HG03135 (cell line): Measurements from ENCODE around the gene AZGP1.
"Not testable (repeated sequence)": the region's sequence is repeated elsewhere in the genome, so short reads cannot be mapped to it uniquely, and the experiment has no call there.

Experiments
- ATAC-seq: cut with Tn5 transposase; IDR thresholded peaks from one replicate; pipeline ENCODE4 v1.9.1; 2021; ENCODE audit warnings: mild to moderate bottlenecking, moderate library complexity; ENCODE audit not compliant: unreplicated experiment

Gene AZGP1

DNA sequence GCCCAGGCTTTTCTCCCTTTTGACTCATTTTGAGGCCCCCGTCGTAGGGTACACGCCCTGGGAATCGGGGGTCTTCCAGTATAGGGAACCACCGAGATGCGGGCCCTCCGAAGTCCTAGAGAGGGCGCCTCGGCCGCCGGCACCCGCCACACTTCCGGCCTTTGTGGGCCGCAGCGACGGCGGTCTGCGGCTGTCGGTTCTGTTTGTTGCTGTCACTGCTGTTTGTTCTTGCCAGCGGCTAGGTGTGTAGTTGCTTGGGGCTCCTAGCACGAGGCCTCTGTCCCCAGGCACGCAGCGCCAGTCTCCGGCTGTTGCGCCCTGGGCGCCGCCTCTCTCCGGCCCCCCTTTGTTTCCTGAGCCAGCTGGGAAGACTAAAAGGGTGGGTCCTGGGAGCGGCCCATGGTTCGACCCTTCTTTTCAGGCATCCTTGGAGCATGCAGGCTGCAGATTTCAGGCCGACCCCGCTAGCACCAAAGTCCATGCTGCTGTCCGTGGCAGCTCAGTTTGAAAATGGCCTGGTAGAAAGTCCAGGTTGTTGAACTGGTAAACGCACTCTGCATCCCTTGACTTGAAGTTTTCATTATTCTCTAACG lies 21.8 kb upstream of the AZGP1 start:
- ATAC-seq = no peak

DNA sequence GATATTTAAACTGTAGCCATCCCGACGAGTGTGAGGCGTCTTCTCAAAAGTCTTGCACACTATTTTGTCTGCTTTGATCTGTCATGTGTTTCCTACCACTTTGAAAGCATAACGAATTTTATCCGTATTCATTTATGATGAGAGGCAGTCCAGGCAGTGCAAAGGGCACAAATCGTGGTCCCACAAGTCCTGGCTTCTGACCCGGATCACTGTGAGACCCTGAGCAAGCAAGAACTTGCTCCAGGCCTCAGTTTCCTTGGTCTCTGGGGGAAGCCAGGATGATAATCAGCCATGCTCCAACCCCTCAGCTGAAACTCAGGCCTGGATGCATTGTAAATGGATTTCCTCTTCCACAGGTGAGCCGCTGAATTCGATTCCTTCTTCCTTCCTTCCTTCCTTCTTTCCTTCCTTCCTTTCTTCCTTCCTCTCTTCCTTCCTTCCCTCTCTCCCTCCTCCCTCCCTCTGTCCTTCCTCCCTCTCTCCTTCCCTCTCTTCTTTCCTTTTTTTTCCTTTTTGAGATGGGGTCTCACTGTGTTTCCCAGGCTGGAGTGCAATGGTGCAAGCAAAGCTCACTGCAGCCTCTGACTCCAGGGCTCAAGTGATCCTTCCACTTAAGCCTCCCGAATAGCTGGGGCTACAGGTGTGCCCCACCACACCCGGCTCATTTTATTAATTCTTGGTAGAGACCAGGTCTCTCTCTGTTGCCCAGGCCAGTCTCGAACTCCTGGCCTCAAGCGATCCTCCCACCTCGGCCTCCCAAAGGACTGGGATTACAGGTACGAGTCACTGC lies 21.1 kb upstream of the AZGP1 start:
- ATAC-seq = no peak

DNA sequence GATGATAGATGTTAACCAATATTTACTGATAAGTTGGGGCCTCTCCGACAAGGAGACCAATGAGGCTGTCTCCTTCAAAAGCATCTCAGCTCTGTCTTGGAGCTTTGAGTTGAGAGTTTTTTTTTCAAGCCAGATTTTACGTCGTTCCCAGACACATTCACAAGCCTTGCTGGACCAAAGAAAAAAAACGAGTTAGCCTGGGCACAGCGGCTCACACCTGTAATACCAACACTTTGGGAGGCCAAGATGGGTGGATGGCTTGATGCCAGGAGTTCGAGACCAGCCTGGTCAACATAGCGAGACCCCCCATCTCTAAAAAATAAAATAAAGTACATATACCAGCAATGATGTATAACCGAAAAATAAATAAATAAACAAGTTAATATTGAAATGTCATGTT lies 19.0 kb upstream of the AZGP1 start:
- ATAC-seq = no peak

DNA sequence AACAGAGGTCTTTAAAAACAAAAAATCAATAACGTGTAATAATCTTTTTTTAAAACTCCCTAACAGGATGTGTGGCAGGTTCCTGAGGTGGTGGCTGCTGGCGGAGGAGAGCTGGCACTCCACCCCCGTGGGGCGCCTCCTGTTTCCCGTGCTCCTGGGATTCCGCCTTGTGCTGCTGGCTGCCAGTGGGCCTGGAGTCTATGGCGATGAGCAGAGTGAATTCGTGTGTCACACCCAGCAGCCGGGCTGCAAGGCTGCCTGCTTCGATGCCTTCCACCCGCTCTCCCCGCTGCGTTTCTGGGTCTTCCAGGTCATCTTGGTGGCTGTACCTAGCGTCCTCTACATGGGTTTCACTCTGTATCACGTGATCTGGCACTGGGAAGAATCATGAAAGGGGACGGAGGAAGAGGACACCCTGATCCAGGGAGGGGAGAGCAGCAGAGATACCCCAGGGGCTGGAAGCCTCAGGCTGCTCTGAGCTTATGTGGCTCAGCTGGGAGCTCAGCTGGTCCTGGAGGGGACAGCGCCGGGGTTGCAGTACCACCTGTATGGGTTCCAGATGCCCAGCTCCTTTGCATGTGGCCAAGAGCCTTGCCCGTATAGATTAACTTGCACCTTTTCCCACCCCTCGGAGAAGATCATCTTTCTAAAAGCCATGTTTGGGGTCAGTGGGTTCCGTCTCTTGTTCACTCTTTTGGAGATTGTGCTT lies 16.7 kb upstream of the AZGP1 start:
- ATAC-seq = no peak

DNA sequence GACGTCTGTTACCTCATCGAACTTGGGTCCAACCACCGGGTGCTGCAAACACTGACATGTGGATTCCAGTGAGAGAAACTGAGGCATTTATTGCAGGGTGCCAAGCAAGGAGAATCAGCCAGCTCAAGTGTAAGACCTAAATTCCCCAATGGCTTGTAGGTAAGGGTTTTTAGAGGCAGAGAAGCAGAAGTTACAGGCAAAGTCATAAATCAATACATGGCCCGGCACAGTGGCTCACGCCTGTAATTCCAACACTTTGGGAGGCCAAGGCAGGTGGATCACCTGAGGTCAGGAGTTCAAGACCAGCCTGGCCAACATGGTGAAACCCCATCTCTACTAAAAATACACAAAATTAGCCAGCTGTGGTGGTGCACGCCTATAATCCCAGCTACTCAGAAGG lies 15.7 kb upstream of the AZGP1 start:
- not testable (repeated sequence) for ATAC-seq

DNA sequence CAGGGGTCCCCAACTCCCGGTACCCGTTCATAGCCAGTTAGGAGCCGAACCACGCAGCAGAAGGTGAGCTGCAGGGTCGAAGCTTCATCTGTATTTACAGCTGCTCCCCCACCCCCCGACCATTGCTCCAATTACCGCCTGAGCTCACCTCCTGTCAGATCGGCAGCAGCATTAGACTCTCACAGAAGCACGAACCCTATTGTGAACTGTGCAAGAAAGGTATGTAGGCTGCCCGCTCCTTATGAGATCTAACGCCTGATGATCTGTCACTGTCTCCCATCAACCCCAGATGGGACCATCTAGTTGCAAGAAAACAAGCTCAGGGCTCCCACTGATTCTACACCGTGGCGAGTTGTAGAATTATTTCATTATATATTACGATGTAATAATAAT lies 14.6 kb upstream of the AZGP1 start:
- ATAC-seq = no peak

DNA sequence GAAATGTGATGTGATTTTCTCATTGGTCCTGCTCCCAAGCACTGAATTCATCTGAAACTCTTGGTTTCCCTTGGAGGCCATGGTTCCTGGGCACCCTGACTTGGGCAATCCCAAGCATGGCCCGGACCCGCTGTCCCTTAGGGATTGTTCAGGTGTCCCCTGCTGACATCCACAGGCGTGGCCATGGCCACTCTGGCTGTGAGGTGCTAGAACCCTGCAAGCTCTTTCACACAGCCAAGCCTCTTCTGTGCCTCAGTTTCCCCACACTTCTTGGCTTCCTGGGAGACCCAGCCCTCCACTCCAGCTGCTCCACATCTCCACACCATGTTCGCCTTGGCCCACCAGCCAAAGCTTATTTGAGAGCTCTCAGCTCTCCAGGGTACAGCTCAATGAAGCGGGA lies 12.0 kb upstream of the AZGP1 start:
- no peak for ATAC-seq

DNA sequence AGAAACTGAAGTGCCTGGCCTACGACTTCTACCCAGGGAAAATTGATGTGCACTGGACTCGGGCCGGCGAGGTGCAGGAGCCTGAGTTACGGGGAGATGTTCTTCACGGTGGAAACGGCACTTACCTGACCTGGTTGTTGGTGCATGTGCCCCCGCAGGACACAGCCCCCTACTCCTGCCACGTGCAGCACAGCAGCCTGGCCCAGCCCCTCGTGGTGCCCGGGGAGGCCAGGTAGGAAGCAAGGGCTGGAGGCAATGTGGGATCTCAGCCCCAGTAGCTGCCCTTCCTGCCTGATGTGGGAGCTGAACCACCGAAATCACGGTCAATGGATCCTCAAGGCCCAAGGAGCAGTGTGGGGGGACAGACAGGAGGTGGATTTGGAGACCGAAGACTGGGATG lies 11.5 kb upstream of the AZGP1 start:
- not testable (repeated sequence) for ATAC-seq

DNA sequence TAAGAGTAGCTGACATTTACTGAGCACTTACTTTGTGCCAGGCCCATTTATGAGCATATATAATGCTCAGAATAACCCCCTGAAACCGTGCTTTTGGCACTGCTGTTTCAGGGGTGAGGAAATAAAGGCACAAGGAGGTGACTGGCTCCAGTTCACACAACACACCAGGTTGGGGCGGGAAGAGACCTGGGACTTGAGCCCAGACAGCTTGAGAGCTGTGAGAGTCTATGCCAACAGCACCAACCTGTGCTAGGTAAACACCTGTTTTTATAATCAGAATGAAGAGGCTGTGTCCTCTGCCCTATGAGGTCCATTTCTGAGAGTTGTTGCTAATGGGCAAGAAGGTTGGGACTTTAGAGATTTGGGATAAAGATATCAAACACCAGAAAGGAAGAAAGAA lies 8.8 kb upstream of the AZGP1 start:
- ATAC-seq = no peak

DNA sequence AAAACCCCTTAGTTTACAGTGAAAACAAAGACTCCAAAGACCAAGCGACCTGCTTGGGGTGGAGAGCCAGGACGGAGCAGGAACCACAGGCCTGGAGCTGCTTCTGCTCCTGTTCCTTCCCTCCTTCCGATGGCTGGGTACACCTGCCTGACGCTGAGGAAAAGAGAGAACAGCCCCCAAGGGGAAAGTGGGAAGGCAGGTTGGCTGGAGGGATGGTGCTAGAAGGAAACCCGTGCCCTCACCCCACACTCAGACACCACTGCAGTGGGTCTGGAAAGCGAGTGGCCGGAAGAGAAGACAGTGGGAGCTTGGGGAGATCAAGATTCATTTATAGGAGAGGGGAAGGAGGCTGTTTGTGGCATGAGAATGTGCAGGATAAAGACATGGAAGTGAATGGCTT lies 5.2 kb upstream of the AZGP1 start:
- not testable (repeated sequence) for ATAC-seq

DNA sequence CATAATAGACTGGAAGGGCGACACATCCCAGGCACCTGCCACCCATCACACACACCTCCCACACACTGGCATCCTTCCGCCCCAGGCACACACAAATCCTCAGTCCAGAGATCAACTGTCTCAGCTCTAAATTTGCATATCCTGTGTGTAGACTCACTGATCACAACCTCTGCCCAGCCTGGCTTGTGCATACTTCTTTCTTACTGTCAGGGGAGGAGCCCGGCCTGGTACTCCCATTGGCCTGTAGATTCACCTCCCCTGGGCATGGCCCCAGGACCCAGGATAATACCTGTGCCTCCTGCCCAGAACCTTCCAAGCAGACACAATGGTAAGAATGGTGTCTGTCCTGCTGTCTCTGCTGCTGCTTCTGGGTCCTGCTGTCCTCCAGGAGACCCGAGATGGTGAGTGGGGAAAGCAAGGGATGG lies 4.6 kb upstream of the AZGP1 start:
- ATAC-seq = not testable (repeated sequence)

DNA sequence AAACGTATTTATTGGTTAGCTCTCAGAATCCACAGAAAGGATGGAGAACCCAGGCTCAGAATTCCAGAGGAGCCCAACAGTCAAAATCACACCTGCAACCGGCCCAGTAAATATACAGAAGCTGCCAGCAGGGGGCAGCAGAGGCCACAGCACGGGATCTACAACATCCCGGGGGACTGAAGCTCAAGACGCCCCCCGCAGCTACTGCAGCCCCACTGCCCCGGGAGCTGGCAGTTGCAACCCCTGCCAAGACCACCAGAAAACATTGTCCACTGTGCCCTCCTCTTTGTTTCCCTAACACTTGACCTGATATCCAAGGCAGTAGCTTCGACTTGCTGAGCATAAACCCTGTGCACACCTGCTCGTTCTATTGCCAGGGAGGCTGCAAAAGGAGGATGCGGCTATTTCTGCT lies 4.0 kb upstream of the AZGP1 start:
- not testable (repeated sequence) for ATAC-seq

DNA sequence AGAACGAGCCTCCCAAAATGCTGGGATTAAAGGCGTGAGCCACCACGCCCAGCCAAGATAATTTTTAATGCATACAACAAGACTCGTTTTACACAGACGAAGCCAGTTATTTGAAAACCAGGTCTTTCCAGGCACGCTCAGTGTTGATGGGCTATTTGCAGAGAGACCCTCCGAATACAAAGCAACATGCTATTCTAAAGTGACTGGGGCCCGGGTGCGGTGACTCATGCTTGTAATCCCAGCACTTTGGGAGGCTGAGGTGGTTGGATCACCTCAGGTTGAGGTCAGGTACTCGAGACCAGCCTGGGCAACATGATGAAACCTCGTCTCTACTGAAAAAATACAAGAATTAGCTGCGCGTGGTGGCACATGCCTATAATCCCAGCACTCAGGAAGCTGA lies 795 bp upstream of the AZGP1 start:
- no peak for ATAC-seq

DNA sequence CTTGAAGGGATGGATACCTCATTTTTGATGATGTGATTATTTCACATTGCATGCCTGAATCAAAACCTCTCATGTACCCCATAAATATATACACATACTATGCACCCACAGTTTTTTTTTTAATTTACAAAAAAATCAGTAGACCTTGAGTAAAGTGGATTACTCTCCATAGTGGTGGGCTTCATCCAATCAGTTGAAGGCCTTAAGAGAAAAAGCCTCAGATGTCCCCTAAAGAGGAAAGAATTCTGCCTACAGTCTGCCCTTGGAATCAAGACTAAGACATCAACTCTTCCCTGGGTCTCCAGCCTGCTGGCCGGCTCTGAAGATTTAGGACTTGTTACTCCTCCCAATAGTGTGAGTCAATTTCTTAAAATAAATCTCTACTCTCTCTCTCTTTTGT lies 1.1 kb downstream of the AZGP1 start:
- no peak for ATAC-seq

DNA sequence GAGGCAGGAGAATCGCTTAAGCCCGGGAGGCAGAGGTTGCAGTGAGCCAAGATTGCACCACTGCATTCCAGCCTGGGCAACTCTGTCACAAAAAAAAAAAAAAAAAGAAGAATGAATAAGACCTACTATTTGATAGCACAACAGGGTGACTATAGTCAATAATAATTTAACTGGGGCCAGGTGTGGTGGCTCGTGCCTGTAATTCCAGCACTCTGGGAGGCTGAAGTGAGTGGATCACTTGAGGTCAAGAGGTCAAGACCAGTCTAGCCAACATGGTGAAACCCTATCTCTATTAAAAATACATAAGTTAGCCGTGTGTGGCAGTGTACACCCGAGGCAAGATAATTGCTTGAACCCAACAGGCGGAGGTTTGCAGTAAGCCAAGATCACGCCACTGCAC lies 2.0 kb downstream of the AZGP1 start:
- ATAC-seq = not testable (repeated sequence)

DNA sequence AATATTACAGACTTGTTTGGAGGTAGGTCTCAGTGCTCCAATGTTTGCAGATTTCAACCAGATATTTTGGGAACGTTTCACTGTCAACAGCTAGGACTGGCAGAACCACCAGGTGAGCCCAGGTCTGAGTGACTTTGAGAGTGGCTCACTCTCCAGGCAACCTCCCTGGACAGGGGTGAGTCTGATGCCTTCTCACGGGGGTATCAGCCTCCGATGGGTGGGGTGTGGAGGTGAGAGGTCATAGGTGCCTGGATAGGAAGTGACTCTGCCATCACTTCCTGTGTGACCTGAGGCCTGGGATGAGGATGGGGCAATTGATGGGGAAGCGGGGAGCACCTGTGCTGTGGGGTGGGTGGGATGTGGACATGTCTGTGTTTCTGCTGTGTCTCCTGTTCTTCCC lies 4.6 kb downstream of the AZGP1 start:
- no peak for ATAC-seq

DNA sequence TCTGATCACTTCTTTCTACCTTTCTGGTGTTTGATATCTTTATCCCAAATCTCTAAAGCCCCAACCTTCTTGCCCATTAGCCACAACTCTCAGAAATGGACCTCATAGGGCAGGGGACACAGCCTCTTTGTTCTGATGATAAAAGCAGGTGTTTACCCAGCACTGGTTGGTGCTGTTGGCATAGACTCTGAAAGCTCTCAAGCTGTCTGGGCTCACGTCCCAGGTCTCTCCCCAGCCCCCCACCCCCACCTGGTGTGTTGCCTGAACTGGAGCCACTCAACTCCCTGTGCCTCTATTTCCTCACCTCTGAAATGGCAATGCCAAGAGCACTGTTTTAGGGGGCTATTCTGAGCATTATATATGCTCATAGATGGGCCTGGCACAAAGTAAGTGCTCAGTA lies 6.0 kb downstream of the AZGP1 start:
- not testable (repeated sequence) for ATAC-seq

DNA sequence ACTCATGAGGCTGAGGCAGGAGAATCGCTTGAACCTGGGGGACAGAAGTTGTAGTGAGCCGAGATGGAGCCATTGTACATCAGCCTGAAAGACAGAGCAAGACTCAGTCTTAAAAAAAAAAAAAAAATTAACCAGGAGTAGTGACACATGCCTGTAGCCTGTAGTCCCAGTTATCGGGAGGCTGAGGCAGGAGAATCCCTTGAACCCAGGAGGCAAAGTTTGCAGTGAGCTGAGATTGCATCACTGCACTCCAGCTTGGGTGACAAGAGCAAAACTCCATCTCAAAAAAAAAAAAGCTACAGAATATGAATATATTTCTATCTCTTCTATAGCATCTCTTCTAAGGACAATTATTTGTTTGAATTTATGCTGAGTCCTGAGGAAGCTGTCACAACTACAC lies 6.5 kb downstream of the AZGP1 start:
- ATAC-seq = no peak

DNA sequence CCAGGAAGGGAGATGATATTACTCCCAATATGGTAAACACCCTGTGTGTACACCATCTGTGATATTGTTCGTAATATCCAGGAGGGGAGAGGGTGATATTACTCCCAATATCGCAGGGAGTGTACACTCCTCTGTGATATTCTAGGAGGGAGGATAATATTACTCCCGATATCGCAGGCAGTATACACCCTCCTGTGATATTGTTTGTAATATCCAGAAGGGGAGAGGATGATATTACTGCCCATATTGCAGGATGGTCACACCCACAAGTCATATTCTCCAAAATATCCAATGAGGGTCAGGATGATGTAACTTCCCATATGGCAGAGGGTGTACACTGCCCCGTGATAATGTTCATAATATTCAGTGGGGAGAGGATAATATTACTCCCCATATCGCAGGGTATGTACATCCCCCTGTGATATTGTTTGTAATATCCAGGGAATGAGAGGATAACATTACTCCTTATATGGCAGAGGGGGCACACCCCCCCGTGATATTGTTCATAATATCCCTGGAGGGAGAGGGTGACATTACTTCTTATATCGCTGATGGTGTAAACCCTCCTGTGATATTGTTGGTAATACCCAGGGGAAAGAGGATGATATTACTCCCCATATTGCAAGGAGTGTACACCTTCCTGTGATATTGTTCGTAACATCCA lies 17.1 kb downstream of the AZGP1 start:
- no peak for ATAC-seq

DNA sequence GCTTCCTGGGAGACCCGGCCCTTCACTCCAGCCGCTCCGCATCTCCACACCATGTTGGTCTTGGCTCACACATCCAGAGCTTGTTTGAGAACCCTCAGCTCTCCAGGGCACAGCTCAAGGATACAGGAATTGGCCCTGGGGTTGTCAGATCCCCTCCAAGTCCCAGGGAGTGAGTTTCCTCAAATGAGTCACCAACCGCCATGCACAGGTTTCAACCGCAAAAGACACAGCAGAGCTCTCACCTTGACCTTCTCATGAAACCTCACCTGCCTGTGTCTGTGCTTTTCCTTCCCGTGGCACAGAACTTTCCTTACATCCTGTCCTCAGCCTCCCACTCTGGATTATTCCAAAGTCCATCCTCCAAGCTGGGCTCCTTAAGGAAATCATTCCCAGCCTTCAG lies 20.6 kb downstream of the AZGP1 start:
- no peak for ATAC-seq

DNA sequence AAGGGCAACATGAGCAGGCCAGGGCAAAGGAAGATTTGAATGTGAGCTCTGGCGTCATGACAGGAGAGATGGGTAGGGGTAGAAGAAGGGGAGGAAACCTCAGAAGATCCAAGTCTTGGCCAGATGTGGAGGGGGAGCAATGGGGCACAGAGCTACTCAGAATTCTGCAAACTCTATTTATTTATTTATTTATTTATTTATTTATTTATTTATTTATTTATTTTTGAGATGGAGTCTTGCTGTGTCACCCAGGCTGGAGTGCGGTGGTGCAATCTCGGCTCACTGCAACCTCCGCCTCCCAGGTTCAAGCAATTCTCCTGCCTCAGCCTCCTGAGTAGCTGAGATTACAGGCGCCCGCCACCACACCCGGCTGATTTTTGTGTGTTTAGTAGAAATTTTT lies 21.2 kb downstream of the AZGP1 start:
- not testable (repeated sequence) for ATAC-seq

DNA sequence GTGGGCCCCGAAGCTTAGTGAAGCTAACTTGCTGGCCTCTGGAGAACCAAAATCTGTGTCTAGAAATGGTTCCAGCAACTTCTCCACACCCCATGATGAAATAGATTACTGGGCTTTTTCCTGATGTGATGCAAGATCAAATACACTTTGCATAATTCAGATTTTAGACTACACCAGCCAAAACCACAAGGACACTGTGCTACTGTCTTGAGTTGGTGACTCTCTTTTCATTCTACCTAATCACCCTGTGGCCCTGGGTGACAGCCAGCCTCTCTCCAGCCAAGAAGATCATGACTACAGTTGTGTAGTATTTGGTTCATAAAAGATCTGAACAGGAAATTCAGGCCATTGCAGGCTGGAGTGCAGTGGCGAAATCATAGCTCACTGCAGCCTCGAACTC lies 22.2 kb downstream of the AZGP1 start:
- ATAC-seq = no peak
